ENCODE data around the gene TPPP3. TPM values are rescaled to one million over a fixed set of nuclear protein-coding genes. Genes with fewer than 3 reads are reported as not detected.

Gene TPPP3
- polyA plus RNA-seq (ENCODE audit: low read depth in 6 of 6): not detected

DNA sequence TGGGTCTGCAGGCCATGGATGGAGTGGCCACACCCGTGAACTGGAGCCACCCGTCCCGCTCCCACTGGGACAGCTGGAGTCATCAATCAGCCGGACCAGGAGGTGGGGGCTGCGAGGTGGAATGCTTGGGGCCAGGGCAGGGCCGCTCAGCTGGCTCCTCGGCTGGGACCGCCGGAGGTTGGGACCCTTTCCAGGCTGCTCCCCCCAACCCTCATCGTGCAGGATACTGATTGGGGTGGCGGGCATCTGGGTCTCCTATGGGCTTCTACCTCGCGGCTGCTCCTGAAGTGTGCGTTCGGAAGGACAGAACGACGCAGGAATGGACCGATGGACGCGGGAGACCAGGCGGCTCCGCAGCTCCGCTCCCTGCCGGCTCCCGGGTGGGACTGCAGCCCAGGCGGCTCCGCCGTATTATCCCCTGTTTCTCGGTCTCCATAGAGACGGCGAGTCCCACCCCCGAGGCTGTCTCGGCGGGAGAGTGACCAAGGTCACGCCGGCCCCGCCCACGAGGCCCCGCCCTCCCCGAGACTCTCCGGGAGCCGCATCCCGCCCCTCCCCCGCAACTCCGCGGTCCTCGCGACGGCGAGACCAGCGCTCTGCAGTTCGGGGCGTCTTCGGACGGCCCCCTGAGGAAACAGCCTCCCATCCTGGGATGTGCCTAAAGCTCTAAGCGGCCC is at the start of gene TPPP3:
Gene TPPP3, minus strand, starts transcription at position 388 of the 677 bp plus-strand sequence. CDS start 2,387 bp downstream, outside the sequence.
- peak; percentile 41 to 52 for ATAC-seq (ENCODE audit: low read depth in 2 of 2)
- H3K4me1 Mint-ChIP-seq: peaks cover 22 to 35% (median 33%) of the 10 kb centered on the region in 3 donors
- no peaks in the 10 kb centered on the region for H3K9me3 Mint-ChIP-seq
- peak within 1 kb of the TSS; percentile 44 to 91 (median 85) for H3K4me3 Mint-ChIP-seq
- no peaks in the 10 kb centered on the region for H3K36me3 Mint-ChIP-seq
- peaks cover 16 to 58% (median 44%) of the 10 kb centered on the region in 3 donors for H3K27me3 Mint-ChIP-seq
- H3K27ac Mint-ChIP-seq: peak within 1 kb of the TSS in 4 of 6 donors; percentile 71 to 97 (median 78)
- DNase-seq: peak; percentile 21

DNA sequence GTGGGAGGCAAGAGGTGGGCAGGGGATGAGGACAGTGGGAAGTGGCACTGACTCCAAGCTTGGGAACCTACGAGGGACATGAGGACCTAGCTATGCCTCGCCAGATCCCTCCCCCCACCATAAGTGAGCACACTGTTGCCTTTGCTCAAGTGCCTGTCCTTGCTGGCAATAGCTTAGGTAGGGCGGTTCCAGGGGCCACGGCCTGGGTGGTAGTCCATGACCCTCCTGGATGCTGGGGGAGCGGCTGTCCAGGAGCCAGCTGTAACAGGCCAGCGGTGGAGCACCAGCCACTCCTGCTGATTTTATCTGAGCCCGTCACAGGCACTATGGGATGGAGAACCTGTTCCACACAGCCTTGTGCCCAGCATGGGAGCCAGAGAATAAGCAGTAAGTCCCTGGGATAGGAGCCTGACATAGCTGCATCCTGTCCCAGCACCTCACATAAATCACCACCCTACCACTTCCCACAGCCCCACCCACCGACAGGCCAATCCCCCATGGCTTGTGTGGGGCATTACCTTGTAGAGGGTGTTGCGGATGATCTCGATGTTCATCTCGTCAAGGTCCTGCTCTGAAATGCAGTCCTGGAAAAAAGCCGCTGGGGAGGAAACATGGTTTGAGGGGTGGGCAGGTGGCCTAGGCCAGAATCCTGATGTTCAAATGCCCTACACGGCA is 49.4 kb upstream of the TPPP3 start:
- H3K27ac Mint-ChIP-seq: peak overlapping the region in 2 of 6 donors; percentile 39 to 81

DNA sequence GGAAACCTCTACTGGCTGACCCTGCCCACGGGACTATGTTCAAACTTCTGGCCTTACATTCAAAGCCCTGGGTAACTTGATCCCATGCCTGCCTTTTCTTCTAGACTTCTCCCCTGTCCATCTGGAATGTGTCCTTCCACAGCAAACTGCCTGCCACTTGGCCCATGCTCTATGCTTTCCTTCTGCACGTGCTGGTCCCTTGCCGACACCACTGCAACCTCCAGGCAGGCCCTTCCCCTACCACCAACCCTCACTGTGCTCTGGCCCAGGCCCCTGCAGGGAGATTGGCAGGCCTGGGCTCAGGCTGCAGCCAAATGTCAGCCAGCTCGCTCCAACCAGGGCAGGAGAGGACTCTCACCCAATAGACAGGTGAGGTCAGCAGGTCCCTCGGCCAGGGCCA is 48.6 kb upstream of the TPPP3 start:
- Mint-ChIP-seq H3K27me3 (no peaks in the 10 kb centered on the region), H3K36me3 (peaks cover 0 to 45% of the 10 kb centered on the region in 2 donors), H3K27ac (peak overlapping the region in 1 of 6 donors; percentile 88), H3K4me1 (peaks cover 16 to 34% (median 20%) of the 10 kb centered on the region in 3 donors), H3K4me3 (no peak overlapping the region), H3K9me3 (no peaks in the 10 kb centered on the region)
- ATAC-seq (ENCODE audit: low read depth in 2 of 2): no peak
- DNase-seq: no peak

More for the DNA sequence above, 49.4 kb upstream of the TPPP3 start:
- no peak for DNase-seq
- Mint-ChIP-seq H3K4me1 (peaks cover 12 to 27% (median 21%) of the 10 kb centered on the region in 3 donors), H3K4me3 (no peak overlapping the region), H3K9me3 (no peaks in the 10 kb centered on the region), H3K36me3 (peaks cover 0 to 36% of the 10 kb centered on the region in 2 donors), H3K27me3 (no peaks in the 10 kb centered on the region)
- no peak for ATAC-seq (ENCODE audit: low read depth in 2 of 2)

DNA sequence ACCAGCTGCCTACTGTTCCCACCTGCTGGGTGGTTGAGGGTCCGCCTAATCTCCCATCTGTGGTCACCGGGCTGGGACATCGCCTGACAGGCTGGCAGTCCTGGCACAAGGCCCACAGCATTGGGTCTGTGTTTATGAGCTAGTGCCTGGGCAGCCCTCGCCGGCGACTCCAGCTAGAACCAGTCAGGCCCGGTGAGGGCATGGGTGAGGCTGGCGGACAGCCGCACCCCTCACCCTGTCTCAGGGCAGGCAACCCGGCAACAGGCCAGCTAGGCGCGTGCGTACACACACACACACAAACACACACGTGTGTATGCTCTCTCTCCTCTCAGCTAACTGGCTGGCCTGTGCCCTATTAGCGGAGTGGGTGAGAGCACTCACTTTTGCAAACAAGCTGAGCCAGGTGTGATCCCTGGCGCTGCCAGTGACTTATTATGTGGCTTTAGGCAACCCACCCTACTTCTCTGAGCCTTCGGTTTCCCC is 48.0 kb upstream of the TPPP3 start:
- Mint-ChIP-seq H3K9me3 (no peaks in the 10 kb centered on the region), H3K4me1 (peaks cover 19 to 34% (median 23%) of the 10 kb centered on the region in 3 donors), H3K27me3 (no peaks in the 10 kb centered on the region), H3K36me3 (peaks cover 0 to 47% of the 10 kb centered on the region in 2 donors), H3K4me3 (no peak overlapping the region), H3K27ac (no peak overlapping the region)
- DNase-seq (no peak), ATAC-seq (ENCODE audit: low read depth in 2 of 2) (no peak)

DNA sequence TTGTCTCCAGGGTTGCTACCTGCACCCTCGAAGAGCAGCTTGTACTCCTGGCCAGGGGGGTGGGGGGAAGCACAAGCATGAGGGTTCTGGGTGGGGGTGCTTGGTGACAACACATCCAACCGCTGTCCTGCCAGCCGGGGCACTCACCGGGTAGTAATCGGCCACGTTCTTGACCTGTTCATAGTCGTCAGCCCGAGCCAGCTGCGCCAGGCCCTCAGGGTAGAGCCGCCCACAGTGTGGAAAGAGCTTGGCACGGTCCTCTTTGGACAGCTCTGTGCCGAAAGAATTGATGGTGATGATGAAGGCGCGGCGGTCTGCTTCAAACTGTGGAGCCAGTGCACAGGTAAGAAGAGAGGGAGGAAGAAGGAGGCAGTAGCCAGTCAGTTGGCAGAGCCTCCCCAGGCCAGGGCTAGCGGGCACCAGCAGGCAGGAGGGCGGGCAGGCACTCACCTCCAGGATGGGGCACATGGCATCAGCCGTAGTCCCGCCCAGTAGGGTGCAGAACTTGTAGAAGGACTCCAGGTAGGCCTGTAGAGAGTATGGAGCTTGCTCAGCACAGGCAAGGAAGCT is 45.6 kb upstream of the TPPP3 start:
- DNase-seq: no peak
- Mint-ChIP-seq H3K4me3 (no peak overlapping the region), H3K4me1 (peaks cover 31 to 40% (median 35%) of the 10 kb centered on the region in 3 donors), H3K27me3 (no peaks in the 10 kb centered on the region), H3K36me3 (peaks cover 0 to 38% of the 10 kb centered on the region in 2 donors), H3K27ac (no peak overlapping the region), H3K9me3 (no peaks in the 10 kb centered on the region)
- ATAC-seq (ENCODE audit: low read depth in 2 of 2): no peak

DNA sequence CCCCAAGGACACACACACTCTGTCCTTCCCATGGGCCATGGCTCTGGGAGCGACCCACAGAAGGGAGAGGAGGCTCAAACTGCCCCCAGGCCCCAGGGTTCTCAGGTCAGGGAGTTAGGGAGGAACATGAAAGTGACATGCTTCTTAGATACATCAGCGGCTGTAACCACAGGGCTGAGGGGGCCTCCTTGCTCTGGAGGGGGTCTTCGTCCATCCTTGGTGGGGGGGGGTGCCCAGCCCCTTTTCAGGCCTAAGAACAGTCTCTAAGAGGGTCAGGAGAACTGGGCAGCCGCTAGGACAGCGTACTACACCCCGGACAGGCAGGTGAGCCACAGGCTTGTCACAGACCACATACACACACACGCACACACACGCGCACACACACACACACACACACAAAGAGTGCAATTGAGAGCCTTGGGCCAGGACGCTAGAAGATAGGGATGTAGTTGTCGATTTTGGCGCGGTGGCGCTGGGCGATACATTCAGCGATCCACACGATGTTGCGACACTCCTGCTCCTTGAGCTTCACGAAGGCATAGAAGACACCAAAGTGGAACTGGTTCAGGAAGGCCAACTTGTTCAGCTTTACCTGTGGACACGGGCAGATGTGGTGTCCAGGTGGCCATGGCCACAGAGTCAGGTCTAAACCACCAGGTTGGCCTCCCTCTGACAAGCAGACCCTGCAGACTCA is 44.9 kb upstream of the TPPP3 start:
- Mint-ChIP-seq H3K4me1 (peaks cover 31 to 43% (median 41%) of the 10 kb centered on the region in 3 donors), H3K4me3 (peak overlapping the region in 1 of 8 donors; percentile 44), H3K36me3 (peaks cover 0 to 32% of the 10 kb centered on the region in 2 donors), H3K27me3 (no peaks in the 10 kb centered on the region), H3K27ac (peak overlapping the region in 2 of 6 donors; percentile 39 to 77), H3K9me3 (no peaks in the 10 kb centered on the region)
- DNase-seq (no peak), ATAC-seq (ENCODE audit: low read depth in 2 of 2) (no peak)

DNA sequence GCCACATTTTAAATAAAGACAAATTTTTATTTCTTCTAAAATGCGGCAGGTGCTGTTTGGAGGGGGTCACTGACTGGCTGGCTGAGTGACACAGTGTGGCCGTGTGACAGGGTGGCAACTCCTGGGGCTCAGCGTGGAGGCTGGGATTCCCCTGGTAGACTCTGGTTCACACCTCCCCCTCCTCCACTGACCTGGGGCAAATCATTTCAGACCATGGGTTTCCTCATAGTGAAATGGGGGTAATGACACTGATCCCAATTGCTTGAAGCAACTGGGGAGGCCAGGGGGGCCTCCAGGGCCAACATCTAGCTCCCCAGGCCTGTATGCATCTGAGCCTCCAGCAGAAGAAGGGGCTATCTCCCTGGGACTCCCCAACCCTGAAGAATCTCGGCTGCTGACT is 44.2 kb upstream of the TPPP3 start:
- peaks cover 0 to 2% (median 1%) of the 10 kb centered on the region in 3 donors for H3K27me3 Mint-ChIP-seq
- no peak for DNase-seq
- peaks cover 0 to 30% of the 10 kb centered on the region in 2 donors for H3K36me3 Mint-ChIP-seq
- ATAC-seq (ENCODE audit: low read depth in 2 of 2): peak in 1 of 2 donors; percentile 27
- H3K27ac Mint-ChIP-seq: peak overlapping the region in 2 of 6 donors; percentile 48 to 50
- peak overlapping the region in 2 of 8 donors; percentile 35 to 44 for H3K4me3 Mint-ChIP-seq
- no peaks in the 10 kb centered on the region for H3K9me3 Mint-ChIP-seq
- peaks cover 33 to 50% (median 48%) of the 10 kb centered on the region in 3 donors for H3K4me1 Mint-ChIP-seq

DNA sequence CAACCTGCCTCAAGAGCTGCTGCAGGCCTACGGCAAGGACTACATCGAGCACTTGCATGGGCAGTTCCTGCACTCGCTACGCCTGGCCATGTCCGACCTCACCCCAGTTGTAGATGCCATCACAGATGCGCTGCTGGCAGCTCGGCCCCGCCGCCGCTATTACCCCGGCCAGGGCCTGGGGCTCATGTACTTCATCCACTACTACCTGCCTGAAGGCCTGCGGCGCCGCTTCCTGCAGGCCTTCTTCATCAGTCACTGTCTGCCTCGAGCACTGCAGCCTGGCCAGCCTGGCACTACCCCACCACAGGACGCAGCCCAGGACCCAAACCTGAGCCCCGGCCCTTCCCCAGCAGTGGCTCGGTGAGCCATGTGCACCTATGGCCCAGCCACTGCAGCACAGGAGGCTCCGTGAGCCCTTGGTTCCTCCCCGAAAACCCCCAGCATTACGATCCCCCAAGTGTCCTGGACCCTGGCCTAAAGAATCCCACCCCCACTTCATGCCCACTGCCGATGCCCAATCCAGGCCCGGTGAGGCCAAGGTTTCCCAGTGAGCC is 43.4 kb upstream of the TPPP3 start:
- H3K9me3 Mint-ChIP-seq: no peaks in the 10 kb centered on the region
- ATAC-seq (ENCODE audit: low read depth in 2 of 2) (no peak), DNase-seq (no peak)
- peaks cover 0 to 25% of the 10 kb centered on the region in 2 donors for H3K36me3 Mint-ChIP-seq
- H3K27me3 Mint-ChIP-seq: peaks cover 0 to 7% (median 5%) of the 10 kb centered on the region in 3 donors
- H3K4me1 Mint-ChIP-seq: peaks cover 36 to 55% (median 54%) of the 10 kb centered on the region in 3 donors
- H3K4me3 Mint-ChIP-seq: peak overlapping the region in 1 of 8 donors; percentile 53
- H3K27ac Mint-ChIP-seq: peak overlapping the region in 3 of 6 donors; percentile 39 to 49 (median 48)

DNA sequence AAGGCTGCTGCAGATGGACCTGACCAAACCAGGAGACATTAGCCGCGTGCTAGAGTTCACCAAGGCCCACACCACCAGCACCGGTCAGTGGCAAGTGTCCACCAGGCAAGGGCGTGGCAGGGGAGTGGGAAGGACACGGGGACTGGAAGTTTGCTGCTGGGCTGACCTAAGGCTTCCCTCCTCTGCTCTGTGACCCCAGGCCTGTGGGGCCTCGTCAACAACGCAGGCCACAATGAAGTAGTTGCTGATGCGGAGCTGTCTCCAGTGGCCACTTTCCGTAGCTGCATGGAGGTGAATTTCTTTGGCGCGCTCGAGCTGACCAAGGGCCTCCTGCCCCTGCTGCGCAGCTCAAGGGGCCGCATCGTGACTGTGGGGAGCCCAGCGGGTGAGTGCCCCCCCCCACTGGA is 42.5 kb upstream of the TPPP3 start:
- no peak for ATAC-seq (ENCODE audit: low read depth in 2 of 2)
- Mint-ChIP-seq H3K27me3 (peaks cover 0 to 7% (median 5%) of the 10 kb centered on the region in 3 donors), H3K27ac (peak overlapping the region in 2 of 6 donors; percentile 48 to 56), H3K36me3 (peaks cover 0 to 22% of the 10 kb centered on the region in 2 donors), H3K4me3 (peak overlapping the region in 1 of 8 donors; percentile 65), H3K4me1 (peaks cover 38 to 56% (median 55%) of the 10 kb centered on the region in 3 donors), H3K9me3 (no peaks in the 10 kb centered on the region)
- no peak for DNase-seq

DNA sequence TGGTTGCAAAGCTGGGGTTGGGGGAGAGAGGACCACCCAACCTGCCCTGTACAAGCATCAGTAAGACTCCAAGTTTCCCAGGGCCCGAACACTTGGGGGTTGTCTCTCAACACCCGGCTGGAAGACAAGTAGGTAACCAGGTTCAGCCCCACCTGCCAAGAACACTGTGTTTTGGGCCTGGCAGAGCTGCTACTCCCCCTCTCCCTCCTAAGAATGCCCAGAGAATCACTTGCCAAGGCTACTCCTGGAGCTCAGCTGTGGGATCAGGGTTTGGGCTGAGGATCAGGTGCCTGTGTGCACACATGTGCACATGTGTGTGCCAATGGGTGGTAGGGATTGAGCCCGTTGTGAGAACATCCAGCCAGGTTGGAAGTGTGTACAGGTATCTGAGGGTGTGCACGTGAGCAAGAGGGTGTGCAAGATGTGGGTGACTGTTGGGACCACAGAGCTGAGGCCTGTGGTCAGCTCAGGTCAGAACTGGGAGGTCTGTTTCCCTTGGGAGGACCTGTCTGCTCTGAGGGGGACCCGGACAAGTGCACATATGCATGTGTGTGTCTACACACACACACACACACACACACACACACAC is 39.9 kb upstream of the TPPP3 start:
- peak overlapping the region in 3 of 8 donors; percentile 24 to 35 (median 29) for H3K4me3 Mint-ChIP-seq
- H3K27ac Mint-ChIP-seq: peak overlapping the region in 3 of 6 donors; percentile 18 to 88 (median 53)
- H3K27me3 Mint-ChIP-seq: peaks cover 20 to 31% (median 20%) of the 10 kb centered on the region in 3 donors
- ATAC-seq (ENCODE audit: low read depth in 2 of 2) (no peak), DNase-seq (no peak)
- no peaks in the 10 kb centered on the region for H3K9me3 Mint-ChIP-seq
- H3K36me3 Mint-ChIP-seq: peaks cover 0 to 12% of the 10 kb centered on the region in 2 donors
- peaks cover 38 to 60% (median 59%) of the 10 kb centered on the region in 3 donors for H3K4me1 Mint-ChIP-seq

DNA sequence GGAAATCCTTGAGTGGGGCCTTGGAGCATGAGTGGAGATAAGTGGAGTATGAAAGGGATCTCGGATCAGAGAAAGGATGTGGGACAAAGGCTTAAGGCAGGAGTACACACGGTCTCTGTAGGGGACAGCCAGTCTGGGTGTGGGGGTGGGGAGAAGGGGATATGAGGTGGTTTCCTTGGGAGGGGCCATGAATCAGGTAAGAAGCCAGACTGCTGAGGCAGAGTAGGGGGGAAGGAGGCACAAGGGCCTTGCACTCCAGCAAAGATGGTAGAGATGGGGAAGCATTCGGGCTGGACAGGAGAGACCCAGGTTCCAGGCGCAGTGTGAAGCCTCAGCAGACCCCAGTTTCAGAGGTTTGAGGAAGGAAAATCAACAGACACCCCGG is 39.2 kb upstream of the TPPP3 start:
- H3K36me3 Mint-ChIP-seq: peaks cover 0 to 9% of the 10 kb centered on the region in 2 donors
- peaks cover 20 to 37% (median 21%) of the 10 kb centered on the region in 3 donors for H3K27me3 Mint-ChIP-seq
- ATAC-seq (ENCODE audit: low read depth in 2 of 2) (no peak), DNase-seq (no peak)
- H3K9me3 Mint-ChIP-seq: no peaks in the 10 kb centered on the region
- peak overlapping the region in 1 of 6 donors; percentile 35 for H3K27ac Mint-ChIP-seq
- peaks cover 40 to 63% (median 54%) of the 10 kb centered on the region in 3 donors for H3K4me1 Mint-ChIP-seq
- H3K4me3 Mint-ChIP-seq: peak overlapping the region in 7 of 8 donors; percentile 2 to 84 (median 66)

All from naive B cell (primary cell).